RKO (cell line): Measurements from ENCODE around the gene USH2A.
A peak's percentile ranks its signal among the peaks of the same experiment; 100 is the strongest.

Experiments
- DNase-seq: peaks from one replicate; pipeline ENCODE4 v3.0.0-alpha.2; 2016; ENCODE audit warnings: low spot score

Gene USH2A

DNA sequence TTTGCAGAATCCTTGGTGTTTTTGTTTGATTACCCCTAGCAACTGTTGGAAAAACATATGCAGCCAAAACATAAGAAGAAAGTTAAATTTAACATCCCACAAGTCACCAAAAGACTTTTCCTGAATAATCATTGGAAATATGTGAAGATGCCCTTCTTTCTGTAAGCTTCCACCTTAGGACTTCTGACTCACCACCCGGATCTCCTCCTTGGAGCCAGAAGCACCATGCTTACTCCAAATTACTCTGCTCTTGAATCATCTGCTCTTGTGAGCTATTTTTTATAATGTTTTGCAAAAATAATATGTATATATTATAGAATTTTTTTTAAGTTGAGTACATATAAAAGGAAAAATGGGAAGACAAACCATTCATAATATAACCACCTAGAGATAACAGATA lies 464.4 kb downstream of the USH2A start:
- peak; percentile 8 for DNase-seq

DNA sequence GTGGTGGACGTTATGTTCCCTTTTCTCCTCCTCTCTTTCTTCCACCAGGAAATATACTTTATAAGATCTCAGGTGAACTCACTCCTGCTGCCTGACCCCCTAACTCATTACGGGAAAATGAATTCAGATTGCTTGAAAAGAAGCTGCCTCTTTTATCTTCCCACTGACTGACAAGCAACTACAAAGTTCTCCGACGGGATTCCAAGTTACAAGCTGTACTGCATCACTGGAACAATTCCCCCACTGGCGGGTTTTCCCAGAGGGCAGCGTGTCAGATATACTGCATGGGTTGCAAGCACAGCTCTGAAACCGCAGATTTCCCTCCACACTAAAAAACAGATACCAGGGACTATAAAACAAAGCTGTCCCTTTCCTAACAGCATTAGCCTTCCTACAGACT lies 465.6 kb downstream of the USH2A start:
- no peak for DNase-seq

DNA sequence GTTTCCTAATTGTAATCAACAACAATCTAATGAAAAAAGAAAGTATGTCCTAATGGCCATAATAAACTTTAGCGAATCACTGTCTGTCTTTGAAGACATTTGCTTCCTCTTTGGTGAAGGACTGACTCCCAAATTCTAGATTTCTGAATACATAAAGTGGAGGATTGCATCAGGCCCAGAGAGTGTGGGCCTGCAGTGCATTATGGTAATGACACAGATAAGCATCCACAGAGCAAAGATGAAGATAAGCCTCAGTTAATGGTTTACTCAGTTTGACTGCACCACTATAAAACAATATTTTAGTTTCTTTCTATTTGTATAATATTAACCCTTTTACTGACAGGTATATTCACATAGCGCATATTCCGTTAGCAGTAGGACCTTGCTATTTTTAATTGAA lies 490.7 kb downstream of the USH2A start:
- DNase-seq, result no peak

DNA sequence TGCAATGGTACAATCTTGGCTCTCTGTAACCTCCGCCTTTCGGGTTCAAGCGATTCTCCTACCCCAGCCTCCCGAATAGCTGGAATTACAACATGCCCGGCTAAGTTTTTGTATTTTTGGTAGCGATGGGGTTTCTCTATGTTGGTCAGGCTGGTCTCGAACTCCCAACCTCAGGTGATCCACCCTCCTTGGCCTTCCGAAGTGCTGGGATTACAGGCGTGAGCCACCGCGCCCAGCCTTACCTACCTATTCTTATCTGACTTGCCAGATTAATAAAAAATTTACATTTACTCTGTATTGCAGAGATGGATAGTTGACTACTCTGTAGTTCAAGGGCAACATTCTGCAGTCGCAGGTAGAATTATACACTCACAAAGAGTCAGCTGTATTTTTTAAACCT lies 496.6 kb downstream of the USH2A start:
- no peak for DNase-seq

DNA sequence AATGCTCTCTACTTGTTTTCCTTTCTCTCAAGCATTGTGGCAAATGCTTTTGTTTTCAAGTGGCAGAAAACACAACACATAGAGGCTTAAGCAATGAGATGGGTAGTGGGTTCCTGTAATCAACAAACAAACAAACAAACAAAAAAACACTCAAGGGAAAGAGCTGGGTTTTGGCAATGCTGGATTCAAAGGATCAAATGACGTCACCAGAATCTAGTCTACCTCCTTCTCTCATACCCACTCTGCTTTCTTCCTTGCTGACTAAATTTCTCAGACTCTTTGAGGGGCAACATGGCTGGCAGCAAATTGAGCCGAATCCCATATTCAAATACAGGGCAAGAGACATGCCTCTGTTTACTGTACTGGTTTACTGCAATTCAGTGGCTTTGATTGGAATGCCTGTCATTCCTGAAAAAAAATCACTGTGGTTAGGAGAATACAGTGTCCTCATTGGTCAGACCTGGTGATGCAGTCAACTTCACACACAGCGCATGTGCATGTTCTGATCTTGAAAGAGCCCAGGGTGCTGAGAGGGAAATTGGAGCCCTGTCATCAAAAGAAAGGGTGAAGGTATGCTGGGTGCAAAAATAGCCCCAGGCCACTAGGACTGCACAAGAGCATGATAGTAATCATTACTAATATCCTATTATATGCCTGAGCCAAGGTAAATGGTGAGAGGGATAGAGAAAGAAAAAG lies 500.0 kb downstream of the USH2A start:
- DNase-seq, result no peak

DNA sequence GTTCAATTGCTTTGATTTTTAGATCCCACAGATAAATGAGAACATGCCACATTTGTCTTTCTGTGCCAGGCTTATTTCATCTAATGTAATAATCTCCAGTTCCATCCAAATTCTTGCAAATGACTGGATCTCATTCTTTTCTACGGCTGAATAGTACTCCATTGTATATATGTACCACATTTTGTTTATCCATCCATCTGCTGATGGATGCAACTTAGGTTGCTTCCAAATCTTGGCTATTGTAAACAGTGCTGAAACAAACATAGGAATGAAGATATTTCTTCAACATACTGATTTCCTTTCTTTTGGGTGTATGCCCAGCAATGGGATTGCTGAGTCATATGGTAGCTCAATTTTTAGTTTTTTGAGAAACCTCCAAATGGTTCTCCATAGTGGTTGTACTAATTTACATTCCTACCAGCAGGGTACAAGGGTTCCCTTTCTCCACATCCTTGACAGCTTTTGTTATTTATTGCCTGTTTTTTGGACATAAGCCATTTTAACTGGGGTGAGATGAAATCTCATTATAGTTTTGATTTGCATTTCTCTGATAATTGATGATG lies 511.8 kb downstream of the USH2A start:
- peak; percentile 37 for DNase-seq

DNA sequence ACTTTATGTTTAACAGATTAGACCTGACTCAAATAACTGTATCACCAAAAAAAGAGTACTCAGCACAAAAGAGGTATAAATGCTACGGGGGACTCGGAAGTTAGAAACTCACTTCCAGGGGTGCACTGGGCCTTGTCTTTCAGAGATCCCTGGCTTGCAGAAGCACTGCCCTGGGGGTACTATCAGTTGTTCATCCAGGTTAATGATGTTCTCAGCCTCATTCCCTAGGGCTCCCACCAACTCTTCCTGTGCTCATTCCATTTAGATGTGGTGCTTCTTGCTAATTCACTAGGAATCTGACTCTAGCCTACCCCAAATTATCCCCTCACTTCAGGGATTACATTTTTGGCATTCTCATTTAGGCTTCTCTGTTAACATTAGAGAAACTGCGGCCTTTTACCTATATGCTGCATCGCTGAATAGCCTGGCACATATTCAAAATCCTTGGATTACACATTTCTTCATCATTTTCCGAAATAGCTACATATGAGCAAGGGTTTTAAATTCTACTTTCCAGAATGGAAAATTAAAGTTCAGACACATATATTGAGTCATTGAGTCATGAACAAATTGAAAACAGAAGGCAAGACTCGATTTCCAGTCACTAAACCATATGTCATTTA lies 517.6 kb downstream of the USH2A start:
- DNase-seq, result no peak

DNA sequence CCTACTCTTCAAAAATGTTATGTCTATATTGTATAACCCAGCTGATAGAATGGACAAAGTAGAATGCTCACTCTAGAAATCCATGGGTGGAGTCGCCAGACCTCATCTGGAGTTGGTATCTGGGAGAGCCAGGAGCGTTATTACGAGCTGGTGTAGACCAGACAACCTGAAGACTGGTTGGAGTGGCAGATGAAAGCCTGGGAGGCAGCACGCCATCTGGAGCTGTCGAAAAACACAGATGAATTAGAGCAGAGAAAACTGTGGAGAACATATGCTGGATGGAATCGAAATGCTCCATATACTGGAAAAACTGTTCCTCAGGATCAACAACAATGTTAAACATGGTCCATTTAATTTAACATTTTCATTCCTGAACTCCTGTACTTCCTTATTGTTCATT lies 522.6 kb downstream of the USH2A start:
- DNase-seq, result no peak

DNA sequence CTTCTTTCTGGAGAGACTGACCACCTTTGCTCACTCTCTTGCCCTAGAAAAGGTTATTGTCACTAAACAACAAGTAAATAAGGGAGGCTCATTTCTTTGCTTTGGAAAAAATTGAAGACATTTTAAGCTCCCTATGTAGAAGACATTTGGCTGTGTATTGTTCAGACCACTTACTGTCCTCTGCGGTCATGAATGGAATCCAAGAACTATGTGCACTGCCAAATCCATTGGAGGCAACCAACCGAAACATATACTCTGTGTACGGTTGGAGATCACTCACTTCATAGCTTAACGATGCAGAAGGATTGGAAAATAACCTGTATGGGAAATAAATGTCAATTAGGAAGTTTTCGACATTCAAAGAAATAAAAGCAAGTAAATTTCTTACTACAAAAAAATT lies 523.3 kb downstream of the USH2A start:
- DNase-seq, result no peak

DNA sequence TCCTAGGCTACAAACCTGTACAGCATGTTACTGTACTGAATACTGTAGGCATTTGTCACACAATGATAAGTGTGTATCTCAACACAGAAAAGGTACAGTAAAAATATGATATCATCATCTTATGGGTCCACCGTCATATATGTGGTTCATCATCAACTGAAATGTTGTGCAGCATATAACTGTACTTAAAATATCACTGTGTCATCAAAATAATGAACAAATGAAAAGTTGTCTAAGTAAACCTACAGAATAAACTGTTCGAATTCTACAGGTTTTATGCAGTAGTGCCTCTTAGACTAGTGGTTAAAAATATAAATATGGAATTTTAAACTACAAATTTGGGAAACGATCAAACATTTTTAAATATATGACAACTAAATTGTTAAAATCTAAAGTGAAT lies 527.4 kb downstream of the USH2A start:
- no peak for DNase-seq

DNA sequence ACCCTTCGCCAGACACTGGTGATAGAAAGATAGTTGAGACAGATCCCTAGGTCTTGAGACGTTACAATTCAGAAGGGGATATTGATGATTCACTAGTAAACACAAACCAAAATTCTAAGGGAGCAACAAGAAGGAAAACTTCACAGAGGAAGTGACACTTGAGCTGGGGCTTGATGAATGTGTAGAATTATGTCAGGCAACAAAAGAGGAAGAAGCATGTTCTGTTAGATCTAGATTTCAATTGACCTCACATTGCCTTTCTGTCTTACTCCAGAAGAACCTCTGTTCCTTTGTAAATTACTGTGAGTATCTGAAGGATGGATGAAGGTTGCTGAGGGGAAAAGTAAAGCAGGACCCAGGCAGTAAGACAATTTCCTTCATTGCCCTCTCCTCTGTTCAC lies 528.0 kb downstream of the USH2A start:
- DNase-seq, result no peak

DNA sequence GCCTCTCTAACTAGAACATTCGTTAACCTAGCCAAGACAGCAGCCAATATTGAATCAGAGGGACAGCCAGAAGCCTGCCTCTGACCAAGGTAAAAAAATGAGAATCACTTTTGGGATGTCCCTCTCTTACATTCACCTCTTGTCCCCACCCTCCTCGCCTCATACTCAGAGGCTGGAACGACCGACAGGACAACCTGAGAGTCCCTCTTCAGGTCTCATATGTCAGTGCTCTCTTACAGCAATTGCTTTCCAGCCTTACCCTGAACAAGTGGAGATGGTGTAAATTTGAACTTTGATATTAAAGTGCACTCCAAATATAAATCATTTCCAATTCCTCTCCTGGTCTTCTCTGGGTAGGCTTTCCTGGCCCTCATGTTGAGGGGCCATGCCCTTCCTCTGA lies 528.6 kb downstream of the USH2A start:
- no peak for DNase-seq

DNA sequence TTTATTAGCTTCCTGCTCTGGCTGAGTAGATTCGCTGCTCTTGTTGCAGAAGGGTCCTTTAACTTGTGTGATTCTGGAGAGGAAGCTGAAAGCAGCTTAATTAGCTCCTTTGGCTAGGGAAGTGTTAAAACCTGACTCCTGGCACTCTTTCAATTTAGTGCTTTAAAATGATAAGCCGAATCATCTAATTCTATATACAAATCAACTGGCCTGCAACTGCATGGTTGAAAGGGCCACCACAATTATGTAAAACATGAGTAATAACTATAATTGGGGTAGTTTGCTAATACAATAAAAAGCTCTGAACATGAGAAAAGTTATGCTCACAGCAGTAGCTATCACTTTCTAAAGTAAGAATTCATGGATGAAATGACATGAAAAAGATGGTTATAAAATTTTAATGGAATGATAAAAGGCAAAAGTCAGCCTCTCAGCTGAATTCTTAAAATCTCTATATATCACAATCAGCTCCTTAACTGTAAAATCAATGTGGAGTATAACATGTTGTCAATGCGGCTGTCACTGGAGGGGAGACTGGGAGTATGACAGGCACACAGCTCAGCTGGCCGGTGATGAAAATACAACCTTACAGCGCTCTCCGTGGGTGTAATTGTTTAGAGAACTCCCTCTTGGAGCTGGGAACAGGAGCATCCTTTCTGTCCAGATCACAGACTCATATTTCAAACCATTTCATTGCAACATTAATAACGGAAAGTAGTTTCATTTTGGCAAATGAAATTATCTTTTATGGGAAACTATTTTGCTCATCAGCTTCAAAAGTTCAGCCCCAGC lies 531.8 kb downstream of the USH2A start:
- DNase-seq, result no peak

DNA sequence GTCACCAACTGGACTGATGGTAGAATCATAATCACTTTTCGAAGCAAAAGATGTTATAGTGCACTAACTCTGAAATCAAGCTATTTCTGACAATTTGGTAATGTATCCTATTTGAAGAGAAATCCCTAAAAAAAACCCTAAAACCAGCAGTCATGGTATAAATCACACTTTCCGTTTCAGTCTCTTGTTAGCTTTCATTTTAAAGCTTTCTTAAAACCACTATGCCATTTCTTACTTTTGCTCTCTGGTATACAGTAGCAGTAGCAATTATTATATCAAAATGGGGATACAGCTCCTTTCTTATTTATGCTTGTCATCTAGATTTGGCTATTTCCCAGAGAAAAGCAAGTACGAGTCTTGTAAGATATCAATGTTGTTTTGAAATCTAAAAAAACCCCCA lies 532.8 kb downstream of the USH2A start:
- no peak for DNase-seq

DNA sequence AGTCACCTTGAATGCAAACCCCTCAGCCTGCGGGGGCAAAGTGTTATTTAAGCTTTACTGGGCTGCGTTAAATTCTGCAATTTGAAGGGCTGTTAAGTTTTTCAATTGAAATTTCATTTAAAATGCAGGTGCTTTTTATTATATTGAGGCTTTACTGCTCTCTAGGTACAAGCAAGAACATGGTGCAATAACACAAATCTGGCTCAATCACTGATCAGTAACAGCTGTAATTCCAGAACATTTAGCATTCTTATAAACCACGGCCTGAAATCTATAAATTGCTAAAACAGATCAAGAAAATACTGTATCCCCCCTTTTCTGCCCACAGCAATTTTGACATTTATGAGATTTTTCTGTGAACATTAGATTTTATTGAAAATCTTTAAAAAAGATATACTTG lies 533.4 kb downstream of the USH2A start:
- DNase-seq, result no peak

DNA sequence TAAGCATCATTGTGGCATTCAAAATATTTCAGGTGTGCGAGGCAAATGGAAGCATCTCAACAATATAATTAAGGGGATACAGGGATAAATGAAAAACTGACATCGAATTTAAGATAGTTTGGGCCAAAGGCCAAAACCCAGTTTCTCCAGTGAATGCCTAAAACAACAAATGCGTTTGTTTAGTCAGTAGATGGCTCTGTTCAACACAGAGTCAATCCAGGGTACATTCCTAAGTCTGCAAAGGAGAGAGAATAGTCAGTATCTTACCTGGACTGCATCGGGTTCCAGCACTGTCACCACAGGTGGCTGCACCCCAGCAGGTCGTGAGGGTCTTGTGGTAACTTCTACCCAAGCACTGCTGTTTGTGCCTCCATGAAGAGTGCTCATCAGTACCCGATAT lies 535.1 kb downstream of the USH2A start:
- peak; percentile 36 for DNase-seq

DNA sequence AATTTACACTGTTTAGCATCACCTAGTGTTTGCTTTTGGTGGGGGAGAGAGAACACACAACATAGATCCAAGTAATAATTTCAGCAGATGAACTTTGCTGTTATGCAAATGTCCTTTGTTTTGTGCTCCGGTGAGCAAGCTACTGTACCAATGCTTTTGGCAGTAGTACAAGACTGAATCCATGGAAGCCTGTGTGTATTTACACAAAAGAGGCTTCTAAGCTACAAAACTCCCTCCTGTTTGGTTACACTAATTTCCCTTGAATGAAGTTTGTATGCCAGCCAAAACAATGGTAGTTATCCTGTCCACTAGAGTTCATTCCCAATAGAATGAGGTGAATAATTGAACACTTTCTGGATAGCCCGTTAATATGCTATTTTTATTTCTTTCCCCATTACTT lies 535.6 kb downstream of the USH2A start:
- no peak for DNase-seq

DNA sequence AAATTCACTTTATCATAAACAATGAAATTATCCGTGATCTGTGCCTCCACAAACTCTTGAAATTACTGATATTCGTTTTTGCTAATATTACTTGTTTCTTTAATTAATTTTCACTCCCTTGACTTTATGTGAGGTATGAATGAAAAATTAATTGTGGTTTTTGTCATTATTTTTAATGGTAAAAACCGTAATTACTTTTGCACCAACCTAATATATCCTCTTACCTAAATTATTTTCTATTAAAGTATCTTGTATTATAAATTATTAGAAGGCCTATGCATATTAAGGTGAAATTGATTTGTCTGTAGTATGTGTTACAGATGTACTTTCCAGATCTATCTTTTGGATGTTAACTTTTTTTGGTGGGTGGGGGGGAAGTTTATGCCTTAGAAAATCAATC lies 540.2 kb downstream of the USH2A start:
- DNase-seq, result no peak

DNA sequence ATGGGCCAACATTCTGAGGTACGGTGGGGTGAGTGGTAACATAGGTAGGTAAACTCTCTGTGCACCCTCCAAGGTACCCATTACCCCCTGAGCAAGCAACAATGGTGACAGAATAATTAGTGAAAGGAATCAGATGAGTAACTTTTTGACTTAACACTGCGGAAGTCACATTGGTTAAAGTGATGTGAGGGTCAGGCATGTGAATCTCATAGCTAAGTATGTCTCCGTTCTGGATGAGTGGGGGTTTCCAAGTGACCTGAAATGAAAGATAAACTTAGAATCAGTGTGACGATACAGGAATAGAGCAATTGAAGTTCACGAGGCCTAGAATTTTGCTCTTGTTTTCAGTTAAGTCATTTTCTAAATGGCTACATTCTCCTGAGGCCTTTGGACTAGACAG lies 544.4 kb downstream of the USH2A start:
- no peak for DNase-seq

DNA sequence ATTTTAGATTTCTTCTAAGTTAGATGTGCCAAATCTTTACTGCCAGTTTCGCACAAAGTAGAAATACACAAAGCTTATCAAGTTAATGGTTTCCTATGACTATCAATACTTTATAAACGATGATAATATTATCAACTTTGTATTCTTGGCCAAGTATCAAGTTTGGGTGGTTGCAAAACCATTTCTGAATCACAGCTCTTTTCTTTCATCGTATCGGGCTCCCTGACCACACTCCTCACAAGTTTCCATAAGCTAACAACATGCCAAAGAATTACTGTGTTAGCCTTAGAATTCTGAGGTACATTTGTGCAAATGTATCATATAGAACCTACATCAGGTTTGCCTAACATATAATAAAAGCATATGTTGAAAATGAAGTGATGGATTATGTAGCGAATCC lies 545.1 kb downstream of the USH2A start:
- DNase-seq, result no peak

DNA sequence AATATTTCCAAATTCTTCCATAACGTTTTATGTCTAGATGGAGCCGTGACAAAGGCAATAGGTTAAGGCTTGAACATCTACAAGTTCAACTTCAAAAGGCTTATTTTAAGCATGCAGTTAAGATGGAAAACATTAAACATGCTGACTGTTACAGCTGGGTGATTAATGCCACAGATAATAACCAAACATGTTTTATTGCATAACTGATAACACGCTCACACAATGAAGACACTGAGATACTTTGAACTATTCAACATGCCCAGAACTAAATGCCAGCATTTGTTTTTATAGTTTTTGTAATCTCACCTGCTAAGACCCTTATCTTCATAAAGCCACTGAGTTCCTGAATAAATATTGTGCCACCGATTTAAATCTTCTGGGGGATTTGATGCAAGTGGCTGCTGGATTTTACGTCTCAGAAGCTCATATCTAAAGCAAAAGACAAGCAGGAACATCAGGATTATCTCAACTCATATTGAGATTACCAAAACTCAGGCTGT lies 545.7 kb downstream of the USH2A start:
- no peak for DNase-seq

DNA sequence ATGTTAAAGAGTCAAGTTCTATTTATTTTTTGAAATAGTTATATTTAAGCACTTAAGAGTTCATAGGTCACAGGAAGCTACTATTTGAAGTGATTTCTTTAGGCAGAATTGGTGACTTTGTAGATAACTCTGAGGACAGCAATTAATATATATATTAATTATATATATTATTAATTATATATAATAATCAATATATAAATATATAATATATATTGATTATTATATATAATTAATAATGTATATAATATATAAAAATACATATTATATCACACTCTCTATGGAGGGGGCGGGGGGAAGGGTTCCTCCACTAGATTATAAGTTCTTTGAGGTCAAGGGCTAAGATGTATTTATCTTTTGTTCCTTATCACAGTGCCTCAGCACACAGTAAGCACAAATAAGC lies 547.5 kb downstream of the USH2A start:
- no peak for DNase-seq

DNA sequence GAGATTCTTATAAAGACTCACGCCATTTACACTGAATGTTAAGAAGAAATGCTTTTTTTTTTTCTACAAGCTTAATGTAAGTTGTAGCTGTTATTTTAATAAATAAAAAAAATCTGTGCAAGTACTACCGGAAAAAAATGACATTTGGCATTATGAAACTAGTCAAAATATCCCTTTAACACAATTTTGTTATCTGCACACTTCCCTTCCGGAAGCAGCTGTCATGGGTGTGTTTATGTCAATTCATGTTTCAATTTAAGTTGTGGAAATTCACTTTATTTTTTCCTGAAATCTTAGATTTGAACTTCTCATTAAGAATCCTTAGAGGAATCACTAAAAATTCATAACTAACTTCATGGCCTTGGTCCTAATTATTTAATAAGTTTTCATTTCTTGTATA lies 548.0 kb downstream of the USH2A start:
- DNase-seq, result no peak
